HK-2 (cell line): ENCODE results near the gene LRRC75A.
"Not testable (repeated sequence)": the region's sequence is repeated elsewhere in the genome, so short reads cannot be mapped to it uniquely, and the experiment has no call there.

Experiments
- DNase-seq: peaks from one replicate; pipeline ENCODE4 v3.0.0-alpha.2; 2018; ENCODE audit not compliant: unreplicated experiment

The LRRC75A gene

DNA sequence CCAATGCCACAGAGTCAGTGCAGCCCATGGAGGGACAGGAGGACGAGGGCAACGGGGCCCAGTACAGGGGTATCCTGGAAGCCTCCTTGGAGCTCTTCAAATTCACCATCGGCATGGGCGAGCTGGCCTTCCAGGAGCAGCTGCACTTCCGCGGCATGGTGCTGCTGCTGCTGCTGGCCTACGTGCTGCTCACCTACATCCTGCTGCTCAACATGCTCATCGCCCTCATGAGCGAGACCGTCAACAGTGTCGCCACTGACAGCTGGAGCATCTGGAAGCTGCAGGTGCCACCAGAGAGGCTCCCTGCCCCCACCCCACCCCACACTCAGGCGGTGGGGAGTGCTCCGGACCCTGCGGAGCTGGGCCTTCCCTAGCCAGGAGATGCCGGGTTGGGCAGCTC is 60.0 kb downstream of the LRRC75A start:
- DNase-seq: no peak

GRCh38 chr17:16430650-16431049 is 61.3 kb downstream of the LRRC75A start:
- DNase-seq: no peak

DNA sequence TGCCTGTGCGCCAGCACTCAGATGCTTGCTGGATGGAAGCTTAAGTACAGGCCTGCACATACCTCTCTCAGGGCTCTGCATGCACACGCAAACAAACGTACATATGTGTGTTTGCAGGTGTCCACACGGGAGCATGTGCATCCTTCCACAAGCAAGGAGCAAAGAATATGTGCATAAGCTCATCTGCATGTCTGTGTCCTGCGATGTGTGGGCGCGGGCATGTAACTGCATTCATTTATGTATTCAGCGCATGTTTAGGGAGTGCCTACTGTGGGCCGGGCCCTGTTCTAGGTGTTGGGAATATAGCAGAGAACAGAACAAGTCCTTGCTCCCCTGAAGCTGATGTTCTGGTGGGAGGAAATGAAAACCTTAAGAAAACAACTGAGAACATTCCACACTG is 62.9 kb downstream of the LRRC75A start:
- no peak for DNase-seq

DNA sequence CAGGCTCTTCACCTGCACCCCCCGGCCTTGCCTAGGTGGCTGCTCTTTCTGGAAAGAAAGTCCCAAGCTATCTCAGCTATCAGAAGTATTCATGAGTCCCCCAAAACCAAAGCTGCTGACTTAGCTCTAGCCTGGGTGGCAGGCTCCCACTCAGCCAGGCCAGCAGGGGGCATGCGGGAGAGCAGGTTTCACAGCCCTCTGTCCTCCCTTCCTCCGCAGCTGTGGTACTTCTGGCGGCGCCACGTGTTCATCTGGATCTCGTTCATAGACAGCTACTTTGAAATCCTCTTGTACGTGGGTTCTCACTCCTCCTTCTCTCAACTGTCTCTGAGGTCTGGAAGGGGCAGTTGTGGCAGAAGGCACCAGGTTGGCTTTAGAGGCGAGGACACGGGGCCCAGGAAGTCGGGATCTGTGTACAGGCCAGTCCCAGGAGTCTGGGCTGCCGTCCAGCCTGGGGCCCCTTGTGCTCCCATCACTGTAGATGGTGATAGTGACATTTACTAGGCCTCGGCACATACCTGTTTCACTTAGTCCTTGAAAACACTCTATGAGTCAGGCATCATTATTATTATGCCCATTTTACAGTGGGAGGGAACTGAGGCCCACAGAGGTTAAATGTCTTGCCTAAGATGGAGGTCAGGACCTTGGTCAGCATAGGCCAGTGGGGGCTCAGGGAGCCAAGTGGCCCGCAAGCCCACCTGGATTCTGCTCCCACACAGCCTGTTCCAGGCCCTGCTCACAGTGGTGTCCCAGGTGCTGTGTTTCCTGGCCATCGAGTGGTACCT is 63.7 kb downstream of the LRRC75A start:
- no peak for DNase-seq

- DNase-seq: no peak
Measured at GRCh38 chr17:16427020-16427419, 65.0 kb downstream of the LRRC75A start.

DNA sequence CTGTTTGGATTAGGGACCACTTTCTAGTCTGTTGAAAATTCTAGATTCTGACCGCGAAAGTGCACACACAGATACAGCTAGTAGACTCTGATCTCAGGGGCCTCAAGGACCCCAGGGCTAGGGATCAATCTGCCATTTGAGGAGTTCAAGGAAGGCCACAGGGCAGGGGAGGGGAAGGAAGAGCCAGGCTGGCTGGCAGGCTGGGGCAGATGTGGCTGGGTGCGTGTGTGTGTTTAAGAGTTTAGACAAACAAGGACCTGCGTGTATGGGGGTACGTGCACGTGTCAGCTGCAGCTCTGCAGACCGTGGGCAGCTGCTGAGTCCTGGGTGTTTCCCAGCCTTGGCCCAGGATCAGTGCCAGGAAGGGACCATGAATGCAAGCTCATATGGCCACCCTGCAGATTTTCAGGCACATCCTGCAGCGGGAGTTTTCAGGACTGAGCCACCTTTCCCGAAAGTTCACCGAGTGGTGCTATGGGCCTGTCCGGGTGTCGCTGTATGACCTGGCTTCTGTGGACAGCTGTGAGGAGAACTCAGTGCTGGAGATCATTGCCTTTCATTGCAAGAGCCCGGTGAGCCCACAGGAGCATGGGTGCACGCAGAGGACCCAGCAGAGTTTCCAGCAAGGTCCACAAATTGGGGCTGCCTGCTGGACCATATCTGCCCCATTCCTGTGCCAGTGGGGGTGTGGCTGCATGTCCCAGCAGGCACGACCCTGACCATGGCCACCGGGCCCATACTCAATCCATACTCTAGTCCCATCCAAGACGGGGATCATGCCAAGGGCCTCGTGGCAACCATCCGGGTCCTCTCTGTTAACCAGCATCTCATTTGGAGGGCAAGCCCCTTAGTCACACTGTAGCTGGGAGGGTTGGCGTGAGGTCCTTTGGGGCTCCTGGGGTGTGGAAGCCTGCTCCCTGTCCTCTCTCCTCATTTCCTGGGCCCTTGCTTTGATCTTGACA is 66.0 kb downstream of the LRRC75A start:
- DNase-seq: no peak

- DNase-seq: no peak
Measured at GRCh38 chr17:16425202-16425601, 66.8 kb downstream of the LRRC75A start.

DNA sequence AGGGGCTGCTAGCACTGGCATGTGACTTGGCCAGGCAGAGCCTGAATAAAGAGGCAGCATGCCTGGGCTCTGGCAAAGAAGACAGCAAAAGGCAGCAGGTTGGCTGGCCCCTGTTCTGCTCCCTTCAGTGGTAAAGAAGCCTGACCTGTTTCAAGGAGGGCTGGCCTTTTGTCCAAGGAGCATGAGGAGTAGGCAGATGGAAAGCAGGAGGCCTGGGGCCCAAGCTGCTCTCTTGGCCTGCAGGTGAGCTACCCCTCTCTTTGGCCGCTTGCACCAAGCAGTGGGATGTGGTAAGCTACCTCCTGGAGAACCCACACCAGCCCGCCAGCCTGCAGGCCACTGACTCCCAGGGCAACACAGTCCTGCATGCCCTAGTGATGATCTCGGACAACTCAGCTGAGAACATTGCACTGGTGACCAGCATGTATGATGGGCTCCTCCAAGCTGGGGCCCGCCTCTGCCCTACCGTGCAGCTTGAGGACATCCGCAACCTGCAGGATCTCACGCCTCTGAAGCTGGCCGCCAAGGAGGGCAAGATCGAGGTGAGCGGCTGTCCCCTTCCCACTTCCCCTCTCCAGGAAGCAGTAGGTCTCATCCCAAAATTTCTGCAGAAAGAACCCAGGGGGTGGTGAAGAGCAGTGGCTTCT is 68.6 kb downstream of the LRRC75A start:
- no peak for DNase-seq

DNA sequence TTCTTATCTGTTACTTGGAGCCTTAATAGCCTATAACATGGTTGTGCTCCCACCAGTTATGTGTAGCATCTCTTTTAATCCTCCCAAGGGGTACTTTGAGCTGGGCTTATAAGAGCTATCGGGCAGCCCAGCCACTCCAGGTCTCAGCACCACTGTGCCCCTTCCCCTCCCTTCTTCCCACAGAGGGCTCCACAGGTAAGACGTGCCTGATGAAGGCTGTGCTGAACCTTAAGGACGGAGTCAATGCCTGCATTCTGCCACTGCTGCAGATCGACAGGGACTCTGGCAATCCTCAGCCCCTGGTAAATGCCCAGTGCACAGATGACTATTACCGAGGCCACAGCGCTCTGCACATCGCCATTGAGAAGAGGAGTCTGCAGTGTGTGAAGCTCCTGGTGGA is 69.6 kb downstream of the LRRC75A start:
- no peak for DNase-seq

DNA sequence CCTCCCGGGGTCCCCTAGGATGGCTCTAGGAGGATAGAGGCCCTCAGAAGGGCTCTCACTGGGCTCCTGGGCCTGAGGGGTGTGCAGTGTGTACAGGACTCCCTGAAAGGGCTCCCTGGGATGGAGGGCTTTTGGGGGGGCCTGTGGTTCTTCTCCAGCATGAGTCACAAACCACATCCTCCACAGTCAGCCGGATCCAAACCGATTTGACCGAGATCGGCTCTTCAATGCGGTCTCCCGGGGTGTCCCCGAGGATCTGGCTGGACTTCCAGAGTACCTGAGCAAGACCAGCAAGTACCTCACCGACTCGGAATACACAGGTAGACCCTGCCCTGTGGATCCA is 72.1 kb downstream of the LRRC75A start:
- DNase-seq: peak; percentile 79

DNA sequence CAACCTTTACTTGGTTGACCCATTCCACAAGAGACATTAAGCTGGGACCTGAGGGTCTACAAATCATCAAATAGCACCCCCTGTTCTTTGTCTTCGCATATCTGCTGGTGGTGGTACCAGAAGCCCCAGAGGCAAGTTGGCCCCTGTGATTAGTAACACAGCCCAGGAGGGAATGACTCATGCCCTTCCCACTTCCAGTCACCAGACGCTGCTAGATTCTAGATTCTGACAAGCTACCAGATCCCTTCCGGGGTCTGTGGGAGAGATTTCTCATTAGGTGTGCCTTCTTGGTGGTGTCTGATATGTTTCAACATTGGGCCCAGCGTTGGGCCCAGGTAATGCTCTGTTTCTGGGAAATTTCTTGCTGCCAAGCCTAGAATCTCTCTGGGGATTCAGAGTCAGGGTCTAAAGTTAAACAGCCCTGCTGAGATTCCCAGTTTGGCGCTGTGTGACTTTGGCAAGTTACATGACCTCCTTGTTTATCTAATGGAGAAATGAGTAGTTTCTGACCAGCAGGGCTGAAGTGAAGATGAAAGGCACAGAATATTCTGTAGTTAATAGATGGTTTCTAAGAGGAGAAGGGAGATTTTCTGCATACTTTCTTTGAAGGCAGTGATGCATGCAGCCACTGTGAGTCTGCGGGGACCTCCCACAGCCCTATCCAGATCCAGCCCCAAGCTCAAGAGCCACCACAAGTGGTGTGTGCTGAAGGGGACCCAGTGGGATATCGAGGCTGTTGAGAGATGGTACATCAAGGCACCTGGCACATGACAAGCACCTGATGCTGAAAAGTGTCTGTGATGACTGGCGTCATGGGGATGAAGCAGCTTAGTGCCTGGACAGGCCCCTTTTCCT is 72.7 kb downstream of the LRRC75A start:
- DNase-seq: peak; percentile 73

- DNase-seq: no peak
Measured at GRCh38 chr17:16418685-16419068, 73.3 kb downstream of the LRRC75A start.

GRCh38 chr17:16417896-16418684 is 73.9 kb downstream of the LRRC75A start:
- DNase-seq: peak; percentile 76

GRCh38 chr17:16417399-16417798 is 74.6 kb downstream of the LRRC75A start:
- no peak for DNase-seq

- no peak for DNase-seq
Measured at GRCh38 chr17:16415031-16415924, 76.7 kb downstream of the LRRC75A start, which contains the start of gene TRPV2. Gene TRPV2 (plus strand): TSS chr17:16415571. CDS start chr17:16417669, 2,098 bp downstream.

GRCh38 chr17:16407911-16408588 is 83.9 kb downstream of the LRRC75A start:
- DNase-seq: no peak

DNA sequence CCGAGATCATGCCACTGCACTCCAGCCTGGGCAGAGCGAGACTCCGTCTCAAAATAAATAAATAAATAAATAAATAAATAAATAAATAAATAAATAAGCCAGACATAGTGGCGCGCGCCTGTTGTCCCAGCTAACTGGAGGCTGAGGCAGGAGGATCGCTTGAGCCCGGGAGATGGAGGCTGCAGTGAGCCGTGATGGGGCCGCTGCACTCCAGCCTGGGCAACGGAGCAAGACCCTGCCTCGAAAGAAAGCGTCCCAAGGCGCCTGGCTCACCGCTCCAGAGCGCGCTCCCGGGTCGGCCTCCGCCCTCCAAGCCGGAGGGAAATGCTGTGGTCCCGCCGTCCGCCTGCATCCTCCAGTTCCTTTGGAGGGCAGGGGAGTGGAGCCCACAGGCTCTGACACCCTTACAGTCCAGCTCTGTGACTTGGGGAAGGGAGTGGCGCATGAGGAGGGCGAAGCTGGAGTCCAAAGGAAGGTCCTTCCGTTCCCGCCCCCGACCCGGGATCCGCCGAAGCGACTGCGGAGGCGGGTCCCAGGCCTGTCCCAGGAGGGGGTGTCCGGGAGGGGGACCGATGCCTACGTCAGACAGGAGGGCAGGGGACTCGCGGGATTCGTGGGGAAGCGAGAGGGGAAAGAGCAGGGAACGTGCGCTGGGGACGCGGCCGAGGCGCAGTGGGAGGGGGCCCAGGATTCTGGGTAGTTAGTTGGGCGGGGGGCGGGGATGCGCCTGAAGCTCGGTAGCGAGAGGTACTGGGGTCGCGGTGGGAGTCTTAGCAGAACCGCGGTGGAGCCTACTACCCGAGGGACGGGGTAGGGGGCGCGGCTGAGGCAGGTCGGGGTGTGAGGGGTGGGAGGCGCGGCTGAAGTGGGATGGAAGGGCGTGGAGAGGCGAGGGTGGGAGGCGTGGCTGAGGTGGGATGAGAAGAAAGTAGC is 85.0 kb downstream of the LRRC75A start:
- no peak for DNase-seq

DNA sequence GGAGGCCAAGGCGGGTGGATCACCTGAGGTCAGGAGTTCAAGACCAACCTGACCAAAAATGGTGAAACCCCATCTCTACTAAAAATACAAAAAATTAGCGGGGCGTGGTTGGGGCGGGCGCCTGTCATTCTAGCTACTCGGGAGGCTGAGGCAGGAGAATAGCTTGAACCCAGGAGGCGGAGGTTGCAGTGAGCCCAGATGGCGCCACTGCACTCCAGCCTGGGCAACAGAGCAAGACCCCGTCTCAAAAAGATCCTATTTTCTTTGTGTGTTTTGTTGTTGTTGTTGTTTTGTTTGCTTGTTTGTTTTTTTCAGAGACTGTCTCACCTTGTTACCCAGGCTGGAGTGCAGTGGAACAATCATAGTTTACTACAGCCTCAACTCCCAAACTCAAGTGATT is 88.1 kb downstream of the LRRC75A start:
- DNase-seq: not testable (repeated sequence)
